HG03575 (cell line): Measurements from ENCODE around the gene TCF4.
"Not testable (repeated sequence)": the region's sequence is repeated elsewhere in the genome, so short reads cannot be mapped to it uniquely, and the experiment has no call there.

Experiments used
- ATAC-seq: cut with Tn5 transposase; IDR thresholded peaks from one replicate; pipeline ENCODE4 v1.9.1; 2021; ENCODE audit not compliant: unreplicated experiment, insufficient number of reproducible peaks, low FRiP score; ENCODE audit errors: extremely low read depth

Gene TCF4

DNA sequence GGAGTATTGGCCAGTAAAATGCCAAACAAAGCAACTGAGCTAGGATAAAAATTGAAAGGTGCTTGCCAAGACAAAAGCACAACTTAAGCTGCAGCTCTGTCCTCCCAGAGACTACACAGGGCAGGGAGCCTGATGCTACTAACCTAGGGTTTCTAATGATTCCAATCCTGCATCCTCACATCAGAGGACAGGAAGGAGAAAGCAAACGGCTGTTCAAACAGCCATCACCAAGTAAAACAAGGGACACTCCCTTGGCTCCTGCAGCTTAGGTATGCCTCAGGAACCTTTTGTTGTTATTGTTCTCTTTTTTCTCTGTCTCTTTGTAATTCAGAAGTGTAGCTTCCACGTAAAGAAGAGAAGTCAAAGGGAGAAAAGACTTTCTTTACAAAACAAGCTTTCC lies 99.5 kb downstream of the TCF4 start:
- no peak for ATAC-seq

DNA sequence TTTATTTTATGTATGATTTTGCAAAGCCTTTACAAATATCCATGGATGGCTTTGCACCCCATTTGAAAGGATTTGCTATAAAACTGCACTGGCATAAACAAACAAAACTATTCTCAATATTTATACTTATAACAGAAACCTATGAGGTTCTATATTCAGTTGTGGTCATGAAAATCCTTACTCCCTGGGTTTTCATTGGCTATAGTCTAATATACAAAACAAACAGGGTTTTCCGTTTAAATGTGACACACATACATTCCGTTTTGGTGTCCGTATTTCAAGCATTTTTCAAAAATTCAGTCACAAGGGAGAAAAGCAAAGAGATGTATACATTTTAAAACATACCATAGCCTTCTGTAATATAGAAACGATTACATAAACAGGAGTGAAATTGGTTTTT lies 100.0 kb downstream of the TCF4 start:
- no peak for ATAC-seq

- ATAC-seq, result no peak
Measured at GRCh38 chr18:55486936-55487335, 101.1 kb downstream of the TCF4 start.

DNA sequence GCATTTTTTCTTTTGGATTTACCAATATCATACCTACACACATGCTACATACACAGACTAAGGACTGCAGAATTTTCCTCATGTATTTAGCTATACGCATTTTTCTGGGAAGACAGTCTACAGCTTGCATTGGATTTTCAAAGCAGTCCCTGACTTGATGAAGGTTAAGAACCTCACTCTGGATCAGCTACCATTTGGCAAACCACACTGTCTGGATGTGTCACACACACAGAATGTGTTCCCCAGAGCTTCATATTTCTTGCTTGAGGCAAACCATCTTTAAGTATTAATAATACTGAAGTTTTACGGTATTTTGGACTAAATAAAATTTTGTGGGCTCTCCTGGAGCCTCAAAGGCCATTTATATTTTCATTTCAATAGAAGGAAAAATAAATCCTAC lies 102.3 kb downstream of the TCF4 start:
- no peak for ATAC-seq

GRCh38 chr18:55484773-55485172 lies 103.2 kb downstream of the TCF4 start:
- no peak for ATAC-seq

GRCh38 chr18:55483266-55483871 lies 104.6 kb downstream of the TCF4 start:
- no peak for ATAC-seq

- no peak for ATAC-seq
Measured at GRCh38 chr18:55479656-55480420, 108.2 kb downstream of the TCF4 start.

DNA sequence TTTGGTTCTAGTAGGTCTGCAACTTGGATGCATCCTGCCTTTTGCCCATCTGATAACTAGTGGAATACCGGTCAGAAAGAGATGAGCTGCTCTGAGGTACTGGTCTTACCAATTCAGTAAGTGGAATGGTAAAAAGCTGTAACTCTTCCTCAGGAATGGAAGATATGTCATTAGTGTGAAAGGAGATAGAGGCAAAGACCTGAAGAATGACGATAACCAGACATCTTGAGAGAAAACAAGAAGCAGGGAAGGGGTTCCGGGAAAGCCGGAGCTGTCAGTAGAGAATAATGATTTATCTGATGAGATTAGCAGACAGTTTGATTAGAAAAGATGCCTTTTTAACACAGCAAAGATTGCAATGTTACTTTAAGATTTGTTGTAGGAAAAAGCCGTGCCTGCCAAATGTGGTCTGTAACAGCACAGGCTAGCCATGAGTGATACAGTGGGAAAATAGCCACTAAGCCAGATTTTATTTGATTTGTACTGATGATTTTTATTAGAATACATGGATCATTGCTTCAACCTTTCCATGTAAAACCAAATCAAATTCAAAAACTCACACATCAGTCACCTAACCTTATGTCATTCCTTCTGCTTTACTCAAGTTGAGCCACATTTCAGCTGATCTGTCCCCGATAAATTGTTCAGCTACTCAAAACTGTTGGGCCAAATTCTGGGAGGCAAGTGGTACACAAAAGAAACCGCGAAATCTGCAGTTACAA lies 110.0 kb downstream of the TCF4 start:
- no peak for ATAC-seq

- ATAC-seq, result peak; percentile 73
Measured at GRCh38 chr18:55477499-55477859, 110.5 kb downstream of the TCF4 start.

DNA sequence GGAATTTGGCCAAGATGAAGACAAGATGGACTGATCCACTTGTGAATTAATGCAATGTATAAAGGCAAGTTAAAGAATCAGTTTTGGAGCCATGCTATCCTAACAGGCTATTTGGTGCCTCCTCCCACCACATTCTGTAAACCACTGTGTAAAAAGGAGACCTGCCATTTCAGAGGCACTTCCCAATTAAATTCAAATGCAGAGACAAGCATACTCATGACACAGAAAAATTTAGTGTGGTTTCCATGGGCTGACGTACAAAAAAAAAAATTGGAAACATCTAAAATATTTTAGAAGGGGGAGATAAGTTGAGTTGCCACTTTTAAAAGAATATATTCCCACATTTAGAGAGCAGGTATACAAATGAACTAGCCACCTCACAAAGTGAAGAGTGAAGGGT lies 112.1 kb downstream of the TCF4 start:
- no peak for ATAC-seq

DNA sequence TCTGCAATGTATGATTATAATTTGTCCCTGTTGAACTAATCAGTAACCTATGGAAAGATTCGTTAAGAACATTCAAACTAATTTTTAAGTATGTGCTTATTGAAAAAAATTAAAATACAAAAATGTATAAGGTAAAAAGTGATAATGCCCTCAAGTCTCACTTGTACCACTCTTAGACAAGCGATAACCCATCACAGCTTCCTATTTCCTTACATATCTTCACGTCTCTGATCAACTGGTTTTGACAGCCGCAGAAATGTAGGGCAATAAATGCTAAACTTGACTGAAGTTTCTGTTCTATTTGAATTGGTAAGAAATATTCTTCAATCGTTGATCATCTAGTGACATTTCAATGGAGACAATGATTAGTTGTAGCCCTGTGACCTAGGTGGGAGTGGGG lies 112.5 kb downstream of the TCF4 start:
- no peak for ATAC-seq

- ATAC-seq, result no peak
Measured at GRCh38 chr18:55473560-55473959, 114.4 kb downstream of the TCF4 start.

- no peak for ATAC-seq
Measured at GRCh38 chr18:55473058-55473457, 114.9 kb downstream of the TCF4 start.

DNA sequence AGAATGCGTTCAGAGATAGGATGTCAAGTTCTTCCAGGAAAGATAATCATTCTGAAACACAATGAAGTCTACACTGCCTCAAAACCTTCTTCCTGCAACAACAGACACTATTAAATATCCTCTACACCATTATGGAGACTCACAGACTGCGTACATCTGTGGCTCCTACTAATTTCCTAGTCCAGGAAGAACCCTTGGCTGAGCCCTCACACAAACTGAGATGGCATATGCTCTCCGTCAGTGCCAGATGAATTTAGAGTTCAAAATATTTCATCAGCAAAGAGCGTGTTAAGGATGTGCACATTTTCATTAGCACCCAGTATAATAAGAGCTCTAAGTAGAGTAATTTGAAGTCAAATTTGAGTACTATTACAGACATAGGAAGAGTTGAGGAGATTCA lies 117.2 kb downstream of the TCF4 start:
- no peak for ATAC-seq

- not testable (repeated sequence) for ATAC-seq
Measured at GRCh38 chr18:55469134-55469533, 118.9 kb downstream of the TCF4 start.

DNA sequence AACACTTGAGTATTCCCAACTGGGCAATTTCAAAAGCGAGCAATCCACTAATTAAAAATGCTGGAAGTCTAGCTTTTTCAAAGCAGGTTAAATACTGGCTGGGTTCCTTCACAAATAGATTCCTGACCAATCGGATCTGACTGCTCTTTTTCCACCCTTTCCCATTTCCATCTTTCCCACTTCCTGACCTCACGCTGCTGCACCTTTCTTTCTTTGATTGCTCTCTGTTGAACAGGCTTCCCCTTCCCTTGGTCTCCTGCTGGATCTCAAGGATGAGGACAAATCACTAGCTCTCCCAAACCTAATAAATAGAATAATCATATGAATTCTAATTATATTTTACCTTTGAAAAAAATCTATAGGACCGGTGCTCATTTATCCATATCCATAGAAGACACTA lies 121.2 kb downstream of the TCF4 start:
- ATAC-seq, result no peak

DNA sequence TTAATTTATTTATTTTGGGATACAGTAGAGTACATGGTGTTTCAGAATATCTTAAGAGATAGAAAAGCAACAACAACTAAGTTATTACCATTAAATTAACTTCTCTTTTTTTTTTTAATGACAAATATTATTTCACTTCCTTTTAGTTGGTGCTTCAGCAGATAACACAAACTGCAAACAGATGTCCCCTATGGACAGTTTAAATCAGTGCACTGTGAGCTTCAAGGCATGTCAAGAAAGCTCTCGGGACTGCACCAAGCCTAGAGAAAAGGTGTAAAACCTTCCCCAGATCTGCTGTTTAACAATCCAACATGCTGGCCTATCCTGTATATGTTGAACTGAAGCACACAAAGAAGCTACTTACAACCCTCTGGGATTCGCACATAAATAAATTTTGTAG lies 122.7 kb downstream of the TCF4 start:
- no peak for ATAC-seq

GRCh38 chr18:55464581-55464980 lies 123.4 kb downstream of the TCF4 start:
- ATAC-seq, result no peak

DNA sequence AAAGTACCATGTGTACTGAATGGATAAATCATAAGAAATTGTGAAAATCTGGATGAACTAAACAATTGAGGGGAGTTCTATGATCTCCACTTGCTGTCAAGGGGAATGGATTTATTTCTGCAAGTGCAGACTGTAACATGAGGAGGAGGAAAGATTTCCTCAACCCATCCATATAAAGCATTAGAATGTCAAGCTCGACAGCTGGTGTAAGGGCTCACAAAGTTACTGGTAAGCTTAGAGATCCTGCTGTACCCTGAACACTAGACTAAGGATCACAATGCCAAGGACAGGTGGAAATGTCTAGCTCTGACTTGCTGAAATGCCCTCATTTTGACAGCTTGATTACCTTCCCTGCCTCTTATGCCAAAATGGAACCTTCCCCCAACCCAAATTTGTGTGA lies 125.3 kb downstream of the TCF4 start:
- ATAC-seq, result no peak

DNA sequence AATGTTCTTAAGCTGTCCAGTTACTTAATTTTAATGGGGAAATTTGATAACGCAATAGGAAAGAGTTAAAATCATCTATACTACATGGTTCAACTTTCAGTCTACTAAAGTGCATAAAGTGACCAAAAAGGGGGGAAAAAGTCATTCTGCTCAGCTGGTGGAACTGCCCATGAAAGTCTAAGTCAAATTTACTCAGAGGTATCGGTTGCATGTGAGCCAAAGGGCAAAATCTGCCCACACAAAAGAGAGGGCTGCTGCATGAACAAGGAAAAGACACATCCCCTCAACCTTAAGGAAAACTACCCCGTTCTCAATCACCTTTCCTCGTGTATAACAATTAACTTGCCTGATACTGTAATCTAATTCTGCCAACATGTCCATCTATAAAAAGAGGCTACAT lies 126.1 kb downstream of the TCF4 start:
- ATAC-seq, result no peak
